H7 (cell line): Measurements from ENCODE around the gene GGCX. TPM values are rescaled to one million over a fixed set of nuclear protein-coding genes. Genes with fewer than 3 reads are reported as not detected.

Source experiments
- DNase-seq: peaks from one replicate; pipeline ENCODE4 v3.0.0; 2012
- H3K27me3 ChIP-seq: 2 replicates; pipeline ENCODE4 v1.6.0; 2011; ENCODE audit warnings: mild to moderate bottlenecking, low read length; ENCODE audit not compliant: control insufficient read depth, insufficient read depth
- H3K36me3 ChIP-seq: replicated peaks from 2 replicates; pipeline ENCODE4 v1.5.1; 2011; ENCODE audit warnings: low read length; ENCODE audit not compliant: control insufficient read depth, insufficient read depth
- H3K4me3 ChIP-seq: 2 replicates; pipeline ENCODE4 v1.5.1; 2011; ENCODE audit warnings: low read depth, mild to moderate bottlenecking, control low read depth, low read length, moderate library complexity; ENCODE audit not compliant: insufficient read depth
- total RNA-seq: library from RNA; depleted of rRNA; stranded (reverse); fragments of >200 nt; shearing (Covaris generic); gene quantifications from 2 replicates; pipeline ENCODE4 v1.2.3, GENCODE V29; 2014

The GGCX gene
- total RNA-seq, 1 experiment from 2014 or later = 33.0 TPM

DNA sequence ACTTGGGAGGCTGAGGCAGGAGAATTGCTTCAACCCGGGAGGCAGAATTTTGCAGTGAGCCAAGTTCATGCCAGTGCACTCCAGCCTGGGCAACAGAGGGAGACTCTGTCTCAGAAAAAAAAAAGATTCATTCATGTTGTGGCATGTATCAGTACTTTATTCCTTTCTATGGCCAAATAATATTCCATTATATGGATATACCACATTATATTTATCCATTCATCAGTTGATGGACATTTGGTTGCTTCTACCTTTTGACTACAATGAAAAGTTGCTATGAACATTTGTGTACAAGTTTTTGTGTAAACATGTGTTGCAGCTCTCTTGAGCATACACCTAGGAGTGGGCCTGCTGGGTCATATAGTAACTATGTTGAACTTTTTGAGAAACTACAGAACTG, 31.5 kb downstream of the GGCX start:
- H3K4me3 ChIP-seq = no peak overlapping the region
- DNase-seq = no peak
- no peaks in the 10 kb centered on the region for H3K27me3 ChIP-seq
- H3K36me3 ChIP-seq = no peaks in the 10 kb centered on the region

DNA sequence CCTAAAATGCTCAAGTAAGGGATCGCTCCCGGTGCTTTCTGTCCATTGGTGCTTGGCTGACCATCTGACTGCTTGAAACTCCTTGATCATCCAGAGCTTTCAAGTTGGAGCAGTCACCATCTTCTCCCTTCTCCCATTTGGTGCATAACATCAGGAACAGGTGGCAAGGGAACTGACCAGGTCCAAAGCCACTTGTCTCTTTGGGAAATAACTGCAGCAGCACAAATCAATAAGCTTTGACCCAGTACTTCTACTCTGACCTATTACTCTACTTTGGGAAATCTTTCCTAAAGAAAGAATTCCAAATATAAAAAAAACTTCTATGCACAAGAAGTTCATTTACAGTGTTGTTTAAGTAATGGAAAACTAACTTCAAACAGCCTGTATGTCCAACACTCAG, 32.9 kb downstream of the GGCX start:
- Histone ChIP-seq H3K4me3 (no peak overlapping the region), H3K36me3 (no peaks in the 10 kb centered on the region), H3K27me3 (no peaks in the 10 kb centered on the region)
- DNase-seq = no peak

DNA sequence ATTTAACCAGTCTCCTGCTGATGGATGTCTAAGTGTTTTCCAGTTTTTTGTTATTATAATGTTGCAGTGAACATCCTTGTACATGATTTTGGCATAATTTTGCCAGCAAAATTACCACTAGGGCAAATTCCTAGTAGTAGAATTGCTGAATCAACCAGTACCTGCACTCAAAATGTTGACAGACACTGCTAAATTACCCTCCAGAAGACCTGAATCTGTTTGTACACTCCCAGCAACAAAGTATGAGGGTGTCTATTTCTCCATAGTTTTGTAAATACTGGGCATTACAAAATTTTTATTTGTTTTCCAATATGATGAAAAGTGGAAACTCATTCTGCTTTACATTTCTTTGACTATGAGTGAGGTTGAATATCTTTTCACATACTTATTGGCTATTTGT, 33.5 kb downstream of the GGCX start:
- DNase-seq = no peak
- Histone ChIP-seq H3K36me3 (no peaks in the 10 kb centered on the region), H3K27me3 (no peaks in the 10 kb centered on the region), H3K4me3 (no peak overlapping the region)

DNA sequence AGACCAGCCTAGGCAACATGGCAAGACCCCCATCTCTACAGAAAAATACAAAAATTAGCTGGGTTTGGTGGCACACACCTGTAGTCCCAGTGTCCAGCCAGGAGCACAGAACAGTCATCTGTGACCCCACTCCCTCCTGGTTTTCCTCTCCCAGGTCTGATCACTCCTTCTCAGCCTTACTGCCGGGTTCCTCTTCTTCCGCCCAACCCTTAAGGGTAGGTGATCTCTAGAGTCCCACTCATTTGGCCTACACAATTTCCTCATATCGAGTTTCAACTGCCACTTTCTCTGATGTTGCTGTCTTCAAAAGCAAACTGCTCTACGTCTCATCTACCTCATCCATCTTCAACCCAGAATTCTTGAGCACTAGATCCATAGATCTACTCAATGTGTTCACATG, 35.7 kb downstream of the GGCX start:
- no peaks in the 10 kb centered on the region for H3K36me3 ChIP-seq
- H3K27me3 ChIP-seq = no peaks in the 10 kb centered on the region
- no peak overlapping the region for H3K4me3 ChIP-seq
- no peak for DNase-seq

DNA sequence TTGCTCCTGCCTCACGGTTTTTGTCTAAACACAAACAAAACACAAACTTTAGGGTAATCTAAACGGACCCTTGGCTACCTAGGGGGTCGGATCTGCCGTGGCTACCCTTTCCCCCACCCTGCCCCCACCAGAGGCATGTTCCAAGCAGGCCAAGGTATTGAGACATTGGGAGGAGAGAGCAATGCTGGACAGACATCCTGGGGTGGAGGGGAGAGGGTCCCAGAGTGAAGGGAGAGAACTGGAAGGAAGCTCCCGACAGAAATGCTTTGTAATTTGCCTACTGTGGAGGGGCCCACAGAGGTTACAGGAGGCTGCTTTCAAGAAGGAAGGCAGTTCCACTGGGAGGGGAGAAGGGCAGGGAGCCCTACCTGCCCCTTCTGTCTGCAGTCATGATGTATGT, 36.3 kb downstream of the GGCX start:
- Histone ChIP-seq H3K36me3 (no peaks in the 10 kb centered on the region), H3K27me3 (no peaks in the 10 kb centered on the region), H3K4me3 (no peak overlapping the region)
- no peak for DNase-seq

DNA sequence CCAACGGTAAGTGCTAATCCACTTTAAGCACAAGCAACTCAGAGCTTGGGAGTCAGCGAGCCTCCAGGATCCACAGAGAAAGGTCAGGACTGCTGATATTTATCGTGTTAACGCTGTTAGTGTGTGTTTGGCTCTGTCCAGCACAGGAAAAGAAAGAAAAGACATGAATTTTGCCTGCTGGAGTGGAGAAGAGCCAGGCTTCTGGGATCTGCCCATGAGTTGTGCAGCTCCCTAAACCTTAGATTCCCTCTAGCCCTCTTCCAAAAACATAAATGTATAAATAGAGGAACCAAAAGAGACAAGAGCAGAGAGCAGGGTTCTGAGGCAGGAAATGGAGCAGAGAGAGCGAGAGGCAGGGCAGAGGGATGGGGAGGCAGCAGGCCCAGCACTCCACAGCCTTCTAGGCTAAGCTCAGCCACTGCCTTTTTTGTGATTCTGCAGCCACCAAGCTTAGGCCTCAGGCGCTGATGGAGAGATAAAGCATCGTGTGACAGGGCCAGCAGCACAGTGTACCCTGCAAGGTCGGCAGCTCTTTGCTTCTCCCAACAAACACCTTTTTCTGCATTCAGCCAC, 36.9 kb downstream of the GGCX start:
- Histone ChIP-seq H3K27me3 (no peaks in the 10 kb centered on the region), H3K36me3 (no peaks in the 10 kb centered on the region), H3K4me3 (no peak overlapping the region)
- no peak for DNase-seq

DNA sequence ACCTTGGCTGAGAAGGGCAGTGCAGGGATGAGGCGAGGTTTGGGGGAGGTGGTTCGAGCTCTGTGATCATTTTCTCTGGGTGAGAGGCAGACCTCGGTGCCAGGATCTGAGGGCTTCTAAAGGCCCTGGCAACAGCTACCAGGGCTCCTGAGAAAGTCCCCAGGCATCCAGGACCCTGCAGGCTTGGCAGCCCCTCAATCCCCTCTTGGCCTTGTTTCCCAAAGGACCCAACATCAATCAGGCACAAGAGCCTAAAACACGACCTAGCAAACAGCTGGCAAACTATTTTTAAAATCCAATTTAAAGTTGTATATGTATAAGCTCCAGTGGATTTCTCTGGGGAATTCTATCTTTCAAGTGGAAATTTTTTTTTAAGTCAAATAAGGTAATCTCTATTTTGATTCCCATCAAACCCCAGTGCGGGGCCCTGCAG, 37.4 kb downstream of the GGCX start:
- Histone ChIP-seq H3K27me3 (no peaks in the 10 kb centered on the region), H3K4me3 (no peak overlapping the region), H3K36me3 (no peaks in the 10 kb centered on the region)
- DNase-seq = no peak

DNA sequence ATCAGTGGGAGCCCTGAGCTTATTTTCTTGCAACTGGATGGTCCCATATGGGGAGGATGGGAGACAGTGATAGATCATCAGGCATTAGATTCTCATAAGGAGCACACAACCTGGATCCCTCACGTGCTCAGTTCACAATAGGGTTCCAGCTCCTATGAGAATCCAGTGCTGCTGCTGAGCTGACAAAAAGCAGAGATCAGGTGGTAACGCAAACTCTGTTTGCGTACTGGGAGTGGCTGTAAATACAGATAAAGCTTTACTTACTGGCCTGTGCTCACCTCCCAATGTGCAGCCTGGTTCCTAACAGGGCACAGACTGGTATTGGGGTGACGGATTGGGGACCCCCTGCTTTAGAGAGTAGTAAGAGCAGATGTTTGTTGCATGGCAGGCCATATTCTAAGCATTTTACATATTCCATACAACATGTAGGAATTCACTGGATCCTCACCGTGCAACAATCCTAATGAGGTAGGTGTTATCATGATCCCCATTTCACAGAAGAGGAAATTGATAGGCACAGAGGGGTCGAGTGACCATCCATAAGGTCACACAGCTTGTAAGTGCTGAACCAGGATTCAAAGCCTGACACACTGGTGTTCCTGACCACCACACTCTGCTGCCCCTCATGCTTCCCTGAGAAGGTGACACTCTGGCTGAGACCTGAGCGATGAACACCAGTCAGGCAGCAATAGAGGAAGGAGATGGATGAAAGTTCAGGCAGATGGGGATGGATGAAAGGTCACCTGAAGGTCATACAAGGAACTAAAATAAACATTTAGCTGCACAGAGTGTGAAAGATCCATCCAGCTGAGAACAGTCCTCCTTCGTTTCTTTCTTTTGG, 38.0 kb downstream of the GGCX start:
- no peak for DNase-seq
- no peak overlapping the region for H3K4me3 ChIP-seq
- H3K36me3 ChIP-seq = no peaks in the 10 kb centered on the region
- H3K27me3 ChIP-seq = no peaks in the 10 kb centered on the region

DNA sequence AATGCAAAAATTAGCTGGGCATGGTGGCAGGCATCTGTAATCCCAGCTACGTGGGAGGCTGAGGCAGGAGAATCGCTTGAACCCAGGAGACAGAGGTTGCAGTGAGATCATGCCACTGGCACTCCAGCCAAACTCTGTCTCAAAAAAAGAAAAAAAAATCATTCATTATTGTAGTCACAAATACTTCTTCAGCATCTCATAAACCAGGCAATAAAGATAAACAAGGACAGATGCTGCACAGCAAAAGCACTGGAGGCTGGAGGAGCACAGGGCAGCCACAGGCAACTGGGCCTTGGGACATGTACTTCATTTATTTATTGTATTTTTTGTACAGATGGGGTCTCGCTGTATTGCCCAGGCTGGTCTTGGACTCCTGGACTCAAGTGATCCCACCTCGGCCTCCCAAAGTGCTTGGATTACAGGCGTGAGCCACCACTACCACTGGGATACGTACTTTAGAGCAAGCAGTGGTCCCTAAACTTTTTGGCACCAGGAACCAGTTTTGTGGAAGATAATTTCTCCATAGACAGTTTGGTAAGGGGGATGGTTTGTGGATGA, 39.1 kb downstream of the GGCX start:
- H3K27me3 ChIP-seq = no peaks in the 10 kb centered on the region
- no peaks in the 10 kb centered on the region for H3K36me3 ChIP-seq
- no peak overlapping the region for H3K4me3 ChIP-seq
- DNase-seq = no peak

DNA sequence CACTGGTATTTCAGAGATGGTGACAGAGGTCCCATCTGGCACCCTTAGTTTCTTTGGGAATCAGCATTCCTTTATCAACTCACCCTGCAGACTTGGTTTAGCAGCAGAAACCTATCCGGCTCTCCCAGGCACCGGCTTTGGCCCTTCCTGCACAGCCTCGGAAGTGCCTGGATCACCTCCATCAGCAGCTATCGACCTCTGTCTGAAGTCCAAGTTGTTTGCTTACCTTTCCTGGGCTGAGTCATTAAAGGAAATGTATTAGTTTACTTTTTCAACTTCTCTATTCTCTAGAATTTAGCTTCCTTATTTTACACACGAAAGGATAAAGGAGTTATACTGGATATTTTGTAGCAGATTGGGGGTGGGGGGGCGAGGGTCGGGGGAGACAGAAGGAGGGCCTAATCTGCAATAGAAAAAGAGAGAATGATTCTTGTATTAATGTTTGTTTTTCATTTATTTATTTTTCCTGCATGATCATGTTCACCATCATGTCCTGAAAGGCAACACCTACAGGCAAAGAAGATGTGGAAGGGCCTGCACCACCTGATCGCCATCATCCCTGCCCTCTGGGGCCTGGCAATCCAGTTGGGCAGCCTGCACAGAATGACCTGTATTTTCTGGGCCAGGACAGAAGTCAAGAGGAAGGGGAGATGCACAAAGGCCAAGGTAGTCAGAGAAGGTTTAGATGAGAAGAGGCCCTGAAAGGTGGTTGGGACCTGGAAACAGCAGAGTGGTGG, 44.5 kb downstream of the GGCX start:
- no peak for DNase-seq
- Histone ChIP-seq H3K4me3 (no peak overlapping the region), H3K36me3 (no peaks in the 10 kb centered on the region), H3K27me3 (no peaks in the 10 kb centered on the region)

DNA sequence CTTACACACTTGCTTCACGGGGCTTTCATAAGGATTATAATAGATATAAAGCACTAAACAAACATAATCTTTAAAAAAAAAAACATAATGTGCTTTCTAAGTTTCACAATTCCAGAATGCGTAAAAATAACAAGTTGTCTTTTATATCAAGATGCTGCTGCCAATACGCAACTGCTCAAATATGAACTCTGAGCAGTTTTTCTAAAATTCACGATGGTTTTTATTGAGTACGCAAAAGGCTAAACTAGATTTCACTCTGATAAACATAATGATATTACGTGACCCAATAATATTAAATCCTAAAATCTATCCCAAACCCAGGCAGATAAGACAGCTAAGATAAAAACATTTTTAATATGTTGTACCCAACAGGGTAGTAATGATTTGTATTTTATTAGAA, 47.0 kb downstream of the GGCX start:
- no peak for DNase-seq
- no peak overlapping the region for H3K4me3 ChIP-seq
- no peaks in the 10 kb centered on the region for H3K27me3 ChIP-seq
- no peaks in the 10 kb centered on the region for H3K36me3 ChIP-seq

DNA sequence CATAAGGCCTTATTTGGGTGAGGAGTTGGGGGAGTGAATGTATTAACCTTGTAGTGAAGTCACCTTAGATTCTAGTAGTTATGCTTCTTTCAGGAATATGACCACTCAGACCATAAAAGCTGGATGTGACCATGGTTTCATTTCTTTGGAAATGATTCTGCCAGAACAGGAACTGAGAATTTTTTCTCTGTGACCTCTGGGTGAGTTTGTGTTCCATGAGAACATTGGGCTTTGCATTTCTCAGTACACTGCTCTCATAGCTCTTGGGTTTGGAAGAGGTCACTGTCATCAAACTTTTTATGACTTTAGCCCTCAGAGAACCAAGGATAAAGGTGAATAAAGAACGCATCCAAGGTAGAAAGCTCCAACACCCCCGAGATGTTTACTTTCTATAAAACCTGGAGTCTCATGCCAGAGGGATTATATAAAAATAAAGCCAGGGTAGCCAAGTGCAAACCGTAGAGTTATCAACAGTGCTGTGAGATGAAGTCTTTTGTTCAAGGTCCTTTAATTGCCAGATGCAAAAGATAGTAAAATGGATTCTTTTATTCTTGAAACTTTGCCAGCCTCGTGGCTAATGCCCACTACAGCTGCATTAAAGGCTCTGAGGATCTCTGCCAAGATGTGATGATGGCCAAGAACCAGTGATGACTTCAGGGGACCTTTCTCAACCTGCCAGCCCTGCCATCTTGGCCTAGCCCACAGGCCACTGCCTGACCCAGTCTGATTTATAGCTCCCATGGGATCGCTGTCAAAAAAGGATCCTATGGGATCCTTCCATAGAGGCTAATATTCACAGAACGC, 50.1 kb downstream of the GGCX start:
- no peaks in the 10 kb centered on the region for H3K27me3 ChIP-seq
- H3K36me3 ChIP-seq = no peaks in the 10 kb centered on the region
- H3K4me3 ChIP-seq = no peak overlapping the region
- DNase-seq = no peak

DNA sequence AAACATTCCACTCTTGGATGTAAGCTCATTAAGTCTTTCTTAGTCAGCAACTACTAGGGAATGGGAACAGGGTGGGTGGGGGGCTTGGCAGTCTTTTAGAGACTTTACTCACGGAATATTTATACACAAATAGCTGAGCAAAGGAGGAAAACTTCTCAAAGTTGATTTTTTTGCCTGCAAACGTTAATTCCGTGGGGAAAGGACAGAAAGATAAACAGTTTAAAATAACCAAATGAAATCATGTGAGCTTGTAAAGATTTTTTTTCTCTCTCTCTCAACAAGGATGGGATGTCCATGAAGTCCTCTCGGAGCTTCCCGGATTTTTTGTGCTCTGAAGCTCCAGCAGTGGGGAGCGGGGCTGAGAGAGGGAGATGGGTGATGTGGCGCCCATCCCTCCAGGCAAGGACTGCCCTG, 54.5 kb downstream of the GGCX start:
- H3K4me3 ChIP-seq = no peak overlapping the region
- H3K36me3 ChIP-seq = no peaks in the 10 kb centered on the region
- no peaks in the 10 kb centered on the region for H3K27me3 ChIP-seq
- DNase-seq = no peak

DNA sequence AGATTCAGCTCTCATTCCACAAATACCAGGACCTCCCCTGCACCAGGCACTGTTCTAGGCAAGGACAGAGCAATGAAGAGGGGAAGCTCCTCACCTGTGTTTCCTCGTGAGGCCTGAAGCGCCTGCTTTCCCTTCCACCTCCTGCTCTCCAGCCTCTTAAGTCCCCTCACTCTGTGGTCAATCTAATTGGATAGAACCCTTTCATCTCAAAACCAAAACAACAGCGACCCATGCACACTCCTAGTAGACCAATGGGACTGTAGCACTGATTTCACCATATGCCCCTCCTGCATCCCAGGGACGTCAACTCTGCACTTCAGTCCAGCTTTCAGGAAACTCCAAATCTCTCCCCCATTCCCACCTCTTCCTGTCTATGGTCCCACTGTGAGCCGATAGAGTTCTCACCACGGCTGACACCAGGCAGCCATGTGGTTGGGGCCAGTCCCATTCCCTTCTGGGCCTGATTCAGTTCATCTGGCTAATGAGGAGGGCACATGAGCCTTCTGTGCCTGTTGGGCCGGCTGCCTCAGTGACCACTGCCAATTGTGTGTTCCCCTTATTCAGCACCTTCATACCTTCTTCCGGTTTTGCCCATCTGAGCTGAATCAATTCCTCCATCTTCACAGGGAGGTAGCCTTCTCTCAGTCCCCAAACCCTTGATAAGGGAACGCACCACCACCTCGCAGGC, 55.6 kb downstream of the GGCX start:
- no peak overlapping the region for H3K4me3 ChIP-seq

More for the DNA sequence above, 55.6 kb downstream of the GGCX start:
- Histone ChIP-seq H3K27me3 (no peaks in the 10 kb centered on the region), H3K36me3 (no peaks in the 10 kb centered on the region)
- no peak for DNase-seq
